Fibroblast of skin of right biceps (primary cell): ENCODE measurements around the gene CPLX3.

ENCODE experiments used
- DNase-seq: peaks from one replicate; pipeline ENCODE4 v3.0.0-alpha.2; 2013

Gene CPLX3

GRCh38 chr15:74831813-74832495, 5.5 kb downstream of the CPLX3 start:
- DNase-seq: no peak

GRCh38 chr15:74832826-74833225, 6.4 kb downstream of the CPLX3 start:
- DNase-seq: no peak

- DNase-seq: no peak
These were observed 7.1 kb downstream of the CPLX3 start for GRCh38 chr15:74833376-74834107.

GRCh38 chr15:74835312-74835823, 8.9 kb downstream of the CPLX3 start:
- peak; percentile 49 for DNase-seq

GRCh38 chr15:74836846-74837245, 10.4 kb downstream of the CPLX3 start:
- no peak for DNase-seq

- DNase-seq: no peak
These were observed 11.2 kb downstream of the CPLX3 start for GRCh38 chr15:74837482-74838136.

- no peak for DNase-seq
These were observed 11.7 kb downstream of the CPLX3 start for GRCh38 chr15:74838137-74838516.

- DNase-seq: no peak
These were observed 12.5 kb downstream of the CPLX3 start for GRCh38 chr15:74838746-74839525.

- DNase-seq: no peak
These were observed 13.3 kb downstream of the CPLX3 start for GRCh38 chr15:74839526-74840395.

GRCh38 chr15:74840851-74841775, 14.7 kb downstream of the CPLX3 start:
- DNase-seq: no peak

GRCh38 chr15:74841891-74842373, 15.5 kb downstream of the CPLX3 start:
- DNase-seq: no peak

GRCh38 chr15:74842581-74843444, 16.4 kb downstream of the CPLX3 start, which contains the start of gene ULK3:
TSS of gene ULK3 (minus strand) at chr15:74843156. CDS start at chr15:74843105, 51 bp downstream.
- peak; percentile 87 for DNase-seq

- DNase-seq: no peak
These were observed 17.0 kb downstream of the CPLX3 start for GRCh38 chr15:74843445-74843828.

GRCh38 chr15:74843891-74844299, 17.5 kb downstream of the CPLX3 start:
- no peak for DNase-seq

- DNase-seq: no peak
These were observed 18.1 kb downstream of the CPLX3 start for GRCh38 chr15:74844319-74845207.

GRCh38 chr15:74845208-74845568, 18.8 kb downstream of the CPLX3 start:
- no peak for DNase-seq

- DNase-seq: no peak
These were observed 19.2 kb downstream of the CPLX3 start for GRCh38 chr15:74845581-74845980.

GRCh38 chr15:74847432-74847831, 21.0 kb downstream of the CPLX3 start:
- DNase-seq: no peak

GRCh38 chr15:74850393-74850792, 24.0 kb downstream of the CPLX3 start:
- no peak for DNase-seq
